Mucosa of rectum (tissue), 2 donors: ENCODE results near the gene FLOT1.

Experiments
- H3K27ac ChIP-seq, 2 donors: one replicate each; pipeline ENCODE4 v1.7.0; 2013; ENCODE audit warnings: inconsistent platforms in 2 of 2, low read depth in 2 of 2, low read length in 2 of 2
- H3K27me3 ChIP-seq, 2 donors: one replicate each; pipeline ENCODE4 v1.7.0; 2013; ENCODE audit warnings: low read length in 2 of 2; ENCODE audit not compliant: control insufficient read depth in 2 of 2, insufficient read depth in 2 of 2
- H3K36me3 ChIP-seq, 2 donors: one replicate each; pipeline ENCODE4 v1.7.0; 2013; ENCODE audit warnings: low read length in 2 of 2; ENCODE audit not compliant: control insufficient read depth in 2 of 2, insufficient read depth in 2 of 2
- H3K4me1 ChIP-seq, 2 donors: one replicate each; pipeline ENCODE4 v1.7.0; 2013; ENCODE audit warnings: low read length in 2 of 2, mild to moderate bottlenecking in 1 of 2; ENCODE audit not compliant: control insufficient read depth in 2 of 2, insufficient read depth in 2 of 2
- H3K4me3 ChIP-seq, 2 donors: one replicate each; pipeline ENCODE4 v1.7.0; 2013; ENCODE audit warnings: low read length in 2 of 2
- H3K9ac ChIP-seq, 2 donors: one replicate each; pipeline ENCODE4 v1.7.0; 2013; ENCODE audit warnings: low read length in 2 of 2, low read depth in 1 of 2, mild to moderate bottlenecking in 1 of 2
- H3K9me3 ChIP-seq, 2 donors: one replicate each; pipeline ENCODE4 v1.7.0; 2013; ENCODE audit warnings: low read length in 2 of 2; ENCODE audit not compliant: control insufficient read depth in 2 of 2
- donor health status: healthy.
- donor health status: Normal muscosa, but diverticular disease.

FLOT1 gene

GRCh38 chr6:30686009-30686907, 56.2 kb downstream of the FLOT1 start, which contains the start of gene PPP1R18:
TSS of gene PPP1R18 (minus strand) at chr6:30686645. CDS start at chr6:30686018, 627 bp downstream.
- Histone ChIP-seq H3K4me3 (peak within 1 kb of the TSS; percentile 68 to 90), H3K9ac (peak within 1 kb of the TSS; percentile 78 to 87), H3K4me1 (peaks cover 41 to 51% of the 10 kb centered on the region in 2 donors), H3K27me3 (peaks cover 0 to 3% of the 10 kb centered on the region in 2 donors), H3K27ac (peak within 1 kb of the TSS; percentile 88 to 97), H3K9me3 (no peaks in the 10 kb centered on the region), H3K36me3 (no peaks in the 10 kb centered on the region)

GRCh38 chr6:30685157-30686008, 57.1 kb downstream of the FLOT1 start:
- peak overlapping the region; percentile 88 to 97 for H3K27ac ChIP-seq
- H3K4me1 ChIP-seq = peaks cover 39 to 51% of the 10 kb centered on the region in 2 donors
- H3K4me3 ChIP-seq = peak overlapping the region; percentile 68 to 90
- no peaks in the 10 kb centered on the region for H3K9me3 ChIP-seq
- H3K9ac ChIP-seq = peak overlapping the region; percentile 78 to 87
- H3K36me3 ChIP-seq = peaks cover 0 to under 1% of the 10 kb centered on the region in 2 donors
- peaks cover 0 to 3% of the 10 kb centered on the region in 2 donors for H3K27me3 ChIP-seq

GRCh38 chr6:30684386-30685156, 57.9 kb downstream of the FLOT1 start:
- Histone ChIP-seq H3K36me3 (peaks cover 0 to 3% of the 10 kb centered on the region in 2 donors), H3K27me3 (peaks cover 0 to 3% of the 10 kb centered on the region in 2 donors), H3K27ac (peak overlapping the region; percentile 88 to 97), H3K9me3 (no peaks in the 10 kb centered on the region), H3K4me3 (peak overlapping the region; percentile 68 to 90), H3K4me1 (peaks cover 43 to 50% of the 10 kb centered on the region in 2 donors), H3K9ac (peak overlapping the region; percentile 78 to 87)

GRCh38 chr6:30683980-30684338, 58.5 kb downstream of the FLOT1 start:
- H3K4me3 ChIP-seq = peak overlapping the region; percentile 65 to 84
- H3K4me1 ChIP-seq = peaks cover 42 to 47% of the 10 kb centered on the region in 2 donors
- H3K9me3 ChIP-seq = no peaks in the 10 kb centered on the region
- peak overlapping the region; percentile 53 to 73 for H3K9ac ChIP-seq
- H3K27ac ChIP-seq = peak overlapping the region; percentile 80 to 97
- H3K36me3 ChIP-seq = peaks cover 0 to 3% of the 10 kb centered on the region in 2 donors
- H3K27me3 ChIP-seq = peaks cover 0 to 3% of the 10 kb centered on the region in 2 donors

GRCh38 chr6:30683183-30683979, 59.1 kb downstream of the FLOT1 start:
- H3K4me1 ChIP-seq = peaks cover 41 to 43% of the 10 kb centered on the region in 2 donors
- H3K9ac ChIP-seq = peak overlapping the region; percentile 55 to 73
- H3K9me3 ChIP-seq = no peaks in the 10 kb centered on the region
- H3K4me3 ChIP-seq = peak overlapping the region; percentile 65 to 84
- H3K27ac ChIP-seq = peak overlapping the region; percentile 80 to 97
- peaks cover 0 to 3% of the 10 kb centered on the region in 2 donors for H3K27me3 ChIP-seq
- H3K36me3 ChIP-seq = peaks cover 0 to 6% of the 10 kb centered on the region in 2 donors

GRCh38 chr6:30682143-30683117, 60.1 kb downstream of the FLOT1 start:
- peak overlapping the region; percentile 65 to 84 for H3K4me3 ChIP-seq
- peaks cover 0 to 7% of the 10 kb centered on the region in 2 donors for H3K36me3 ChIP-seq
- H3K27ac ChIP-seq = peak overlapping the region; percentile 80 to 97
- no peaks in the 10 kb centered on the region for H3K9me3 ChIP-seq
- peaks cover 33 to 34% of the 10 kb centered on the region in 2 donors for H3K4me1 ChIP-seq
- peak overlapping the region; percentile 55 to 73 for H3K9ac ChIP-seq
- H3K27me3 ChIP-seq = peaks cover 0 to 3% of the 10 kb centered on the region in 2 donors

GRCh38 chr6:30681766-30682142, 60.7 kb downstream of the FLOT1 start:
- H3K36me3 ChIP-seq = peaks cover 4 to 14% of the 10 kb centered on the region in 2 donors
- H3K9me3 ChIP-seq = no peaks in the 10 kb centered on the region
- H3K27ac ChIP-seq = peak overlapping the region; percentile 80 to 97
- H3K4me3 ChIP-seq = peak overlapping the region; percentile 49 to 84
- peaks cover 33 to 34% of the 10 kb centered on the region in 2 donors for H3K4me1 ChIP-seq
- H3K27me3 ChIP-seq = peaks cover 0 to 3% of the 10 kb centered on the region in 2 donors
- peak overlapping the region; percentile 38 to 40 for H3K9ac ChIP-seq

- H3K9ac ChIP-seq = peak overlapping the region in 1 of 2 donors; percentile 47
- H3K27ac ChIP-seq = peak overlapping the region in 1 of 2 donors; percentile 48
- peaks cover 19 to 27% of the 10 kb centered on the region in 2 donors for H3K4me1 ChIP-seq
- no peaks in the 10 kb centered on the region for H3K9me3 ChIP-seq
- H3K4me3 ChIP-seq = peak overlapping the region in 1 of 2 donors; percentile 52
- no peaks in the 10 kb centered on the region for H3K27me3 ChIP-seq
- peaks cover 12 to 22% of the 10 kb centered on the region in 2 donors for H3K36me3 ChIP-seq
Observed at GRCh38 chr6:30679765-30680535, 62.5 kb downstream of the FLOT1 start.
